ENCODE measurements around the gene IFT43. TPM values are rescaled to one million over a fixed set of nuclear protein-coding genes. Genes with fewer than 3 reads are reported as not detected.

Gene IFT43
- total RNA-seq, 1 experiment from 2014 or later, result 98.8 TPM

- Histone ChIP-seq H3K79me2 (ENCODE audit: low read depth) (no peaks in the 10 kb centered on the region), H3K9me2 (ENCODE audit: insufficient read depth) (no peaks in the 10 kb centered on the region), H3K9me3 (ENCODE audit: insufficient read depth, low read depth) (no peaks in the 10 kb centered on the region), H4K20me1 (ENCODE audit: insufficient read depth) (no peaks in the 10 kb centered on the region), H3K4me2 (no peak overlapping the region), H3K4me1 (replicated peaks; ENCODE audit: insufficient read depth) (no peaks in the 10 kb centered on the region), H3K27me3 (ENCODE audit: insufficient read depth, low read depth) (no peaks in the 10 kb centered on the region), H3K36me3 (ENCODE audit: low read depth) (no peaks in the 10 kb centered on the region), H2AFZ (no peak overlapping the region), H3K4me3 (no peak overlapping the region), H3F3A (ENCODE audit: insufficient read depth, low read depth) (no peaks in the 10 kb centered on the region), H3K27ac (no peak overlapping the region)
- TF ChIP-seq EZH2 (IDR thresholded peaks at IDR 0.05; ENCODE audit: low read depth) (no peak), CTCF (conservative IDR thresholded peaks at IDR 0.05) (no peak)
- no TSS peak for BruUV-seq (replicated peaks)
- intact Hi-C loops (cut with micrococcal nuclease; ENCODE audit: unreplicated experiment), result no loop called here
- ChIA-PET CTCF (interaction anchor here (0.9 kb wide), 1 partner anchor 391 kb away, joined by 5 read pairs; the partner anchor contains the start of gene FLVCR2), POLR2A (ENCODE audit: unreplicated experiment) (interaction anchor here (0.6 kb wide), 1 partner anchor 1790 kb away, joined by 6 read pairs; no protein-coding TSS in a partner anchor)
- no peak for DNase-seq
Observed at GRCh38 chr14:75969126-75969525, 16.4 kb upstream of the IFT43 start.

- no peak for TF ChIP-seq EZH2 (IDR thresholded peaks at IDR 0.05; ENCODE audit: low read depth)
- TF ChIP-seq CTCF (conservative IDR thresholded peaks at IDR 0.05), result no peak
- BruUV-seq (replicated peaks), result no TSS peak
- Histone ChIP-seq H3K9me2 (ENCODE audit: insufficient read depth) (no peaks in the 10 kb centered on the region), H3K4me1 (replicated peaks; ENCODE audit: insufficient read depth) (no peaks in the 10 kb centered on the region), H4K20me1 (ENCODE audit: insufficient read depth) (no peaks in the 10 kb centered on the region), H3K79me2 (ENCODE audit: low read depth) (no peaks in the 10 kb centered on the region), H3K4me2 (no peak overlapping the region), H3K4me3 (no peak overlapping the region), H3K27me3 (ENCODE audit: insufficient read depth, low read depth) (no peaks in the 10 kb centered on the region), H3K9me3 (ENCODE audit: insufficient read depth, low read depth) (no peaks in the 10 kb centered on the region), H3F3A (ENCODE audit: insufficient read depth, low read depth) (no peaks in the 10 kb centered on the region), H2AFZ (no peak overlapping the region), H3K27ac (no peak overlapping the region), H3K36me3 (ENCODE audit: low read depth) (no peaks in the 10 kb centered on the region)
- POLR2A ChIA-PET (ENCODE audit: unreplicated experiment), result interaction anchor here (0.6 to 0.7 kb wide), 2 partner anchors 13 to 1789 kb away, joined by 6 to 18 read pairs; no protein-coding TSS in a partner anchor
- intact Hi-C loops (cut with micrococcal nuclease; ENCODE audit: unreplicated experiment), result no loop called here
- DNase-seq, result no peak
- CTCF ChIA-PET, result no interaction called here
Observed at GRCh38 chr14:75969891-75970290, 15.7 kb upstream of the IFT43 start.

GRCh38 chr14:75970989-75971388, 14.6 kb upstream of the IFT43 start:
- POLR2A ChIA-PET (ENCODE audit: unreplicated experiment), result no interaction called here
- H2AFZ ChIP-seq, result no peak overlapping the region
- CTCF ChIA-PET, result no interaction called here
- TF ChIP-seq EZH2 (IDR thresholded peaks at IDR 0.05; ENCODE audit: low read depth) (no peak), CTCF (conservative IDR thresholded peaks at IDR 0.05) (no peak)
- DNase-seq, result no peak
- no peaks in the 10 kb centered on the region for H3K79me2 ChIP-seq (ENCODE audit: low read depth)
- no peaks in the 10 kb centered on the region for H3K36me3 ChIP-seq (ENCODE audit: low read depth)
- H3K4me3 ChIP-seq, result no peak overlapping the region
- intact Hi-C loops (cut with micrococcal nuclease; ENCODE audit: unreplicated experiment), result no loop called here
- no peaks in the 10 kb centered on the region for H3F3A ChIP-seq (ENCODE audit: insufficient read depth, low read depth)
- no peak overlapping the region for H3K27ac ChIP-seq
- H3K4me1 ChIP-seq (replicated peaks; ENCODE audit: insufficient read depth), result no peaks in the 10 kb centered on the region
- no TSS peak for BruUV-seq (replicated peaks)
- H3K9me3 ChIP-seq (ENCODE audit: insufficient read depth, low read depth), result no peaks in the 10 kb centered on the region
- no peaks in the 10 kb centered on the region for H3K9me2 ChIP-seq (ENCODE audit: insufficient read depth)
- no peaks in the 10 kb centered on the region for H3K27me3 ChIP-seq (ENCODE audit: insufficient read depth, low read depth)
- no peaks in the 10 kb centered on the region for H4K20me1 ChIP-seq (ENCODE audit: insufficient read depth)
- no peak overlapping the region for H3K4me2 ChIP-seq

Data from PC-9 (cell line).